GM12878 (cell line): ENCODE measurements around the gene HNRNPA2B1. TPM values are rescaled to one million over a fixed set of nuclear protein-coding genes. Genes with fewer than 3 reads are reported as not detected.
A peak's percentile ranks its signal among the peaks of the same experiment; 100 is the strongest.

Source experiments
- ATF7 ChIP-seq: fragments of 450-650 bp; IDR thresholded peaks from 2 replicates; pipeline ENCODE4 v1.6.1; 2016; ENCODE audit warnings: low read depth, mild to moderate bottlenecking
- BACH1 ChIP-seq: fragments of 450-650 bp; IDR thresholded peaks from 2 replicates; pipeline ENCODE4 v1.6.1; 2017; ENCODE audit warnings: mild to moderate bottlenecking, borderline replicate concordance
- BRCA1 ChIP-seq: IDR thresholded peaks from 2 replicates; pipeline ENCODE4 v1.6.1; 2011; ENCODE audit warnings: low read depth, low read length, improper control_type of control experiment
- EED ChIP-seq: sonication (generic); IDR thresholded peaks from 2 replicates; pipeline ENCODE4 v1.6.1; 2016; ENCODE audit warnings: antibody characterized with exemption, low read depth
- EZH2 ChIP-seq: IDR thresholded peaks from 2 replicates; pipeline ENCODE4 v1.6.1; 2012; ENCODE audit warnings: low read depth, mild to moderate bottlenecking, control low read depth, inconsistent platforms, low read length, borderline replicate concordance; ENCODE audit not compliant: control insufficient read depth
- HDGF ChIP-seq: fragments of 450-650 bp; IDR thresholded peaks from 2 replicates; pipeline ENCODE4 v1.6.1; 2016; ENCODE audit warnings: antibody characterized with exemption
- IRF5 ChIP-seq: fragments of 450-650 bp; IDR thresholded peaks from 2 replicates; pipeline ENCODE4 v1.6.1; 2017; ENCODE audit warnings: borderline replicate concordance
- KAT2A ChIP-seq: conservative IDR thresholded peaks from 2 replicates; pipeline ENCODE4 v1.6.1; 2011; ENCODE audit warnings: low read depth, low read length; ENCODE audit not compliant: control insufficient read depth
- KDM1A ChIP-seq: fragments of 200-600 bp; sonication (generic); IDR thresholded peaks from 2 replicates; pipeline ENCODE4 v1.6.1; 2016; ENCODE audit warnings: borderline replicate concordance
- NFYA ChIP-seq: IDR thresholded peaks from 2 replicates; pipeline ENCODE4 v1.6.1; 2011; ENCODE audit warnings: low read depth, mild to moderate bottlenecking, low read length, improper control_type of control experiment, borderline replicate concordance
- NKRF ChIP-seq: fragments of 450-650 bp; conservative IDR thresholded peaks from 2 replicates; pipeline ENCODE4 v1.6.1; 2017; ENCODE audit warnings: mild to moderate bottlenecking, moderate library complexity
- RELB ChIP-seq: fragments of 450-650 bp; IDR thresholded peaks from 2 replicates; pipeline ENCODE4 v1.6.1; 2017; ENCODE audit warnings: low read depth, mild to moderate bottlenecking, moderate library complexity
- SMC3 ChIP-seq: IDR thresholded peaks from 2 replicates; pipeline ENCODE4 v1.6.1; 2011; ENCODE audit warnings: low read length, improper control_type of control experiment, borderline replicate concordance
- SREBF1 ChIP-seq: IDR thresholded peaks from 2 replicates; pipeline ENCODE4 v1.6.1; 2012; ENCODE audit warnings: mild to moderate bottlenecking, low read length
- SRF ChIP-seq, 2 experiments: IDR thresholded peaks; 2 replicates each; pipeline ENCODE4 v1.6.1; 2011; ENCODE audit warnings: low read depth in 2 of 2, low read length in 2 of 2, mild to moderate bottlenecking in 1 of 2, moderate library complexity in 1 of 2
- SUPT20H ChIP-seq: IDR thresholded peaks from 2 replicates; pipeline ENCODE4 v1.6.1; 2011; ENCODE audit warnings: low read depth, mild to moderate bottlenecking, low read length, moderate library complexity, borderline replicate concordance; ENCODE audit not compliant: control insufficient read depth
- YY1 ChIP-seq: IDR thresholded peaks from 2 replicates; pipeline ENCODE4 v1.6.1; 2011; ENCODE audit warnings: low read depth, mild to moderate bottlenecking, low read length
- ZNF274 ChIP-seq: IDR thresholded peaks from one replicate; pipeline ENCODE4 v1.8.0; 2011; ENCODE audit not compliant: insufficient read length, insufficient read depth
- ZNF622 ChIP-seq: fragments of 450-650 bp; IDR thresholded peaks from 2 replicates; pipeline ENCODE4 v1.6.1; 2017; ENCODE audit warnings: mild to moderate bottlenecking, inconsistent platforms
- ZNF687 ChIP-seq: fragments of 450-650 bp; IDR thresholded peaks from 2 replicates; pipeline ENCODE4 v1.6.1; 2017; ENCODE audit warnings: mild to moderate bottlenecking, moderate library complexity
- ZZZ3 ChIP-seq: IDR thresholded peaks from 2 replicates; pipeline ENCODE4 v1.6.1; 2011; ENCODE audit warnings: low read depth; ENCODE audit not compliant: control insufficient read depth, insufficient read length
- polyA plus RNA-seq, 11 experiments: library from polyadenylated mRNA; depleted of rRNA in 4 of 11; unstranded in 6 of 11; stranded (reverse) in 5 of 11; fragments of >200 nt; fragmentation: Nextera tagmentation in 4 of 11; fragmentation: Illumina TruSeq in 1 of 11; extraction: Ambion mirVana in 4 of 11; extraction: Trizol in 1 of 11; gene quantifications; 1 replicate in 1 of 11; 2 replicates in 10 of 11; pipeline versions ENCODE4 v1.2.1 to v1.2.3, GENCODE V29; 2011 to 2016; ENCODE audit warnings: inconsistent platforms in 2 of 11, missing spikeins in 2 of 11, low read depth in 1 of 11
- total RNA-seq, 4 experiments: library from RNA; depleted of rRNA in 3 of 4; stranded (reverse); fragments of >200 nt in 3 of 4; fragmentation: Illumina TruSeq in 1 of 4; extraction: Trizol in 1 of 4; gene quantifications; 2 replicates each; pipeline versions ENCODE4 v1.2.1 to v1.2.3, GENCODE V29; 2013 to 2021

Gene HNRNPA2B1
- total and polyA plus RNA-seq, 10 of the 15 experiments (the other 5 are each of a cell fraction or from before 2014, with no cell fraction given) = 295 to 1,396 (median 932) TPM

GRCh38 chr7:26200038-26200443 is 505 bp downstream of the HNRNPA2B1 start (continued):
- TF ChIP-seq RELB (0 out of 2 replicates have a peak, but pooled peaks have one; percentile 9), SREBF1 (no peak), EED (no peak), NFYA (no peak), SRF (IDR thresholded peaks at IDR 0.05; ENCODE audit: low read depth in 2 of 2, low read length in 2 of 2) (no peak), ZNF622 (no peak), KAT2A (no peak), YY1 (peak; percentile 96), NKRF (no peak), ZNF274 (no peak), KDM1A (no peak), EZH2 (no peak), ZNF687 (0 out of 2 replicates have a peak, but pooled peaks have one; percentile 28), SUPT20H (no peak), HDGF (no peak), IRF5 (no peak), ATF7 (no peak), ZZZ3 (no peak), BACH1 (peak; percentile 88), BRCA1 (no peak), SMC3 (no peak; the same call in 1 of the 2 replicates)
